Osteocyte (in vitro differentiated cells): ENCODE measurements around the gene ZBTB9. TPM values are rescaled to one million over a fixed set of nuclear protein-coding genes. Genes with fewer than 3 reads are reported as not detected.

Source experiments
- DNase-seq: peaks from one replicate; pipeline ENCODE4 v3.0.0; 2021; ENCODE audit warnings: mixed read lengths; ENCODE audit not compliant: unreplicated experiment; ENCODE audit errors: extremely low spot score
- H3K27ac Mint-ChIP-seq: one replicate; pipeline ENCODE4 v1.8.0; 2021; ENCODE audit warnings: mild to moderate bottlenecking, mixed read lengths; ENCODE audit not compliant: unreplicated experiment
- H3K27me3 Mint-ChIP-seq: one replicate; pipeline ENCODE4 v1.8.0; 2021; ENCODE audit warnings: mixed read lengths; ENCODE audit not compliant: unreplicated experiment
- H3K36me3 Mint-ChIP-seq: one replicate; pipeline ENCODE4 v1.8.0; 2021; ENCODE audit warnings: mixed read lengths; ENCODE audit not compliant: unreplicated experiment
- H3K4me1 Mint-ChIP-seq: one replicate; pipeline ENCODE4 v1.8.0; 2021; ENCODE audit warnings: mixed read lengths; ENCODE audit not compliant: unreplicated experiment
- H3K4me3 Mint-ChIP-seq: one replicate; pipeline ENCODE4 v1.8.0; 2021; ENCODE audit warnings: mild to moderate bottlenecking, moderate library complexity, mixed read lengths; ENCODE audit not compliant: unreplicated experiment
- H3K9me3 Mint-ChIP-seq: one replicate; pipeline ENCODE4 v1.8.0; 2021; ENCODE audit warnings: mixed read lengths; ENCODE audit not compliant: unreplicated experiment
- CTCF ChIP-seq: fragments of 200-600 bp; sonication (generic); IDR thresholded peaks from 2 replicates; pipeline ENCODE4 v1.5.0; 2021; ENCODE audit warnings: antibody characterized with exemption, mild to moderate bottlenecking, moderate library complexity
- total RNA-seq: library from RNA; stranded (reverse); gene quantifications from 2 replicates; pipeline ENCODE4 v1.2.1, GENCODE V29; 2021

ZBTB9 gene
- total RNA-seq, 1 donor from 2014 or later: 7.0 TPM

GRCh38 chr6:33428224-33428965, 26.0 kb upstream of the ZBTB9 start:
- TF ChIP-seq CTCF: peak; percentile 34
- H3K36me3 Mint-ChIP-seq: peaks cover 13% of the 10 kb centered on the region
- H3K4me1 Mint-ChIP-seq: peaks cover 77% of the 10 kb centered on the region
- peak overlapping the region; percentile 82 for H3K4me3 Mint-ChIP-seq
- no peaks in the 10 kb centered on the region for H3K27me3 Mint-ChIP-seq
- H3K27ac Mint-ChIP-seq: peak overlapping the region; percentile 59
- DNase-seq: no peak
- H3K9me3 Mint-ChIP-seq: no peaks in the 10 kb centered on the region

GRCh38 chr6:33428966-33429749, 25.2 kb upstream of the ZBTB9 start:
- H3K4me1 Mint-ChIP-seq: peaks cover 77% of the 10 kb centered on the region
- no peaks in the 10 kb centered on the region for H3K9me3 Mint-ChIP-seq
- TF ChIP-seq CTCF: no peak
- H3K4me3 Mint-ChIP-seq: peak overlapping the region; percentile 82
- H3K27ac Mint-ChIP-seq: peak overlapping the region; percentile 59
- no peaks in the 10 kb centered on the region for H3K27me3 Mint-ChIP-seq
- no peak for DNase-seq
- H3K36me3 Mint-ChIP-seq: peaks cover 8% of the 10 kb centered on the region

- peaks cover 72% of the 10 kb centered on the region for H3K4me1 Mint-ChIP-seq
- H3K9me3 Mint-ChIP-seq: no peaks in the 10 kb centered on the region
- H3K36me3 Mint-ChIP-seq: peaks cover 8% of the 10 kb centered on the region
- DNase-seq: no peak
- no peak for TF ChIP-seq CTCF
- peak overlapping the region; percentile 9 for H3K27ac Mint-ChIP-seq
- H3K4me3 Mint-ChIP-seq: no peak overlapping the region
- no peaks in the 10 kb centered on the region for H3K27me3 Mint-ChIP-seq
These were observed 24.7 kb upstream of the ZBTB9 start for GRCh38 chr6:33429750-33430052.

- peaks cover 66% of the 10 kb centered on the region for H3K4me1 Mint-ChIP-seq
- no peak for TF ChIP-seq CTCF
- H3K27ac Mint-ChIP-seq: no peak overlapping the region
- H3K9me3 Mint-ChIP-seq: no peaks in the 10 kb centered on the region
- H3K27me3 Mint-ChIP-seq: no peaks in the 10 kb centered on the region
- H3K4me3 Mint-ChIP-seq: no peak overlapping the region
- H3K36me3 Mint-ChIP-seq: peaks cover 11% of the 10 kb centered on the region
- no peak for DNase-seq
These were observed 24.0 kb upstream of the ZBTB9 start for GRCh38 chr6:33430334-33430733.
